HCT116 (cell line): ENCODE data around the gene RAP1GAP2. TPM values are rescaled to one million over a fixed set of nuclear protein-coding genes. Genes with fewer than 3 reads are reported as not detected.

Experiments
- ATAC-seq: fragments of 200-7000 bp; cut with Tn5 transposase; 2 replicates; pipeline ENCODE4 v1.9.1; 2020; ENCODE audit warnings: mild to moderate bottlenecking, moderate library complexity
- BruUV-seq: library from RNA; stranded (reverse); fragments of 400-500 nt; replicated peaks from 2 replicates; lab custom pipeline; 2021; lab: Mats Ljungman, UMichigan
- CTCF ChIA-PET: fragments of 300-600 bp; sonication (Branson Sonifier 250); formaldehyde crosslinking; loops from one replicate; lab custom pipeline; 2021; ENCODE audit warnings: antibody characterized with exemption; lab: Charles Lee
- POLR2A ChIA-PET: fragments of 300-600, 350-600 bp; sonication (Branson Sonifier 250); formaldehyde crosslinking; loops from one replicate; lab custom pipeline; 2021; ENCODE audit warnings: antibody characterized with exemption; lab: Charles Lee
- RAD21 ChIA-PET, 2 experiments: fragments of 300-600 bp; sonication (Branson Sonifier 250); formaldehyde crosslinking; loops; one replicate each; lab custom pipeline; 2023; ENCODE audit warnings: low total read pairs in 2 of 2; ENCODE audit not compliant: uncharacterized antibody in 2 of 2, unreplicated experiment in 2 of 2, low non-redundant PET in 1 of 2; lab: Charles Lee
- DNase-seq: peaks from one replicate; pipeline ENCODE4 v3.0.0-alpha.2; 2010; ENCODE audit warnings: low read depth, low spot score
- H2AFZ ChIP-seq: fragments of 200-600 bp; shearing (Covaris generic), sonication (generic); 2 replicates; pipeline ENCODE4 v1.6.1; 2017; ENCODE audit warnings: low read depth, mixed run types, mixed read lengths, antibody characterized with exemption, low read length; ENCODE audit not compliant: poor library complexity, severe bottlenecking
- H3K27ac ChIP-seq: 2 replicates; pipeline ENCODE4 v1.5.1; 2012; ENCODE audit warnings: low read depth, low read length
- H3K27me3 ChIP-seq: fragments of 200-600 bp; sonication (generic); 2 replicates; pipeline ENCODE4 v1.6.1; 2016; ENCODE audit warnings: mixed run types, low read length, mixed read lengths; ENCODE audit not compliant: insufficient read depth
- H3K36me3 ChIP-seq, 2 experiments: fragments of 200-500 bp in 1 of 2; fragments of 200-600 bp in 1 of 2; sonication (Bioruptor generic) in 1 of 2; sonication (generic) in 1 of 2; 2 replicates each; pipeline versions ENCODE4 v1.5.1 to v1.6.1; 2014 to 2016; ENCODE audit warnings: low read length in 2 of 2, inconsistent platforms in 1 of 2, mixed read lengths in 1 of 2, mixed run types in 1 of 2; ENCODE audit not compliant: insufficient read depth in 2 of 2, control insufficient read depth in 1 of 2
- H3K4me1 ChIP-seq, 2 experiments: fragments of 200-600 bp in 1 of 2; sonication (generic) in 1 of 2; 2 replicates each; pipeline versions ENCODE4 v1.5.1 to v1.6.1; 2012 to 2017; ENCODE audit warnings: low read length in 2 of 2, inconsistent platforms in 1 of 2, mild to moderate bottlenecking in 1 of 2, mixed read lengths in 1 of 2, mixed run types in 1 of 2, moderate library complexity in 1 of 2; ENCODE audit not compliant: insufficient read depth in 2 of 2, control insufficient read depth in 1 of 2
- H3K4me2 ChIP-seq: fragments of 200-600 bp; sonication (generic); 2 replicates; pipeline ENCODE4 v1.6.1; 2017; ENCODE audit warnings: mixed run types, low read length, mixed read lengths
- H3K4me3 ChIP-seq, 2 experiments: fragments of 200-600 bp in 1 of 2; sonication (generic) in 1 of 2; replicated peaks in 1 of 2; 2 replicates each; pipeline ENCODE4 v1.5.1; 2011 to 2016; ENCODE audit warnings: low read length in 2 of 2, control low read depth in 1 of 2, low read depth in 1 of 2, mild to moderate bottlenecking in 1 of 2, mixed read lengths in 1 of 2, mixed run types in 1 of 2
- H3K79me2 ChIP-seq: fragments of 200-600 bp; sonication (generic); 2 replicates; pipeline ENCODE4 v1.6.1; 2017; ENCODE audit warnings: mild to moderate bottlenecking, mixed run types, low read length, moderate library complexity, mixed read lengths; ENCODE audit not compliant: insufficient read depth
- H3K9ac ChIP-seq: fragments of 200-600 bp; sonication (generic); 2 replicates; pipeline ENCODE4 v1.6.1; 2016; ENCODE audit warnings: low read length, mixed read lengths
- H3K9me2 ChIP-seq: fragments of 200-600 bp; sonication (generic), shearing (Covaris generic); 2 replicates; pipeline ENCODE4 v1.6.1; 2017; ENCODE audit warnings: mixed run types, mild to moderate bottlenecking, moderate library complexity; ENCODE audit not compliant: insufficient read depth
- H3K9me3 ChIP-seq, 2 experiments: fragments of 200-500 bp in 1 of 2; fragments of 200-600 bp in 1 of 2; sonication (Bioruptor generic) in 1 of 2; sonication (generic) in 1 of 2; 2 replicates each; pipeline ENCODE4 v1.6.1; 2014 to 2017; ENCODE audit warnings: low read length in 2 of 2, mixed read lengths in 2 of 2, inconsistent platforms in 1 of 2, low read depth in 1 of 2, mild to moderate bottlenecking in 1 of 2, mixed run types in 1 of 2, moderate library complexity in 1 of 2; ENCODE audit not compliant: control insufficient read depth in 1 of 2, insufficient read depth in 1 of 2
- H4K20me1 ChIP-seq: fragments of 200-600 bp; sonication (generic), shearing (Covaris generic); 2 replicates; pipeline ENCODE4 v1.6.1; 2017; ENCODE audit warnings: mixed run types, mild to moderate bottlenecking, moderate library complexity; ENCODE audit not compliant: insufficient read depth
- ATF3 ChIP-seq: IDR thresholded peaks from 2 replicates; pipeline ENCODE4 v1.6.1; 2012
- CBX3 ChIP-seq: IDR thresholded peaks from 2 replicates; pipeline ENCODE4 v1.6.1; 2012; ENCODE audit warnings: low read depth
- CEBPB ChIP-seq: IDR thresholded peaks from 2 replicates; pipeline ENCODE4 v1.6.1; 2012; ENCODE audit warnings: low read depth
- EGR1 ChIP-seq: IDR thresholded peaks from 2 replicates; pipeline ENCODE4 v1.6.1; 2012; ENCODE audit warnings: low read depth
- EZH2 ChIP-seq: fragments of 200-600 bp; sonication (generic); IDR thresholded peaks from 2 replicates; pipeline ENCODE4 v1.6.1; 2017; ENCODE audit warnings: antibody characterized with exemption, mixed run types
- EZH2phosphoT487 ChIP-seq: fragments of 200-600 bp; IDR thresholded peaks from 2 replicates; pipeline ENCODE4 v1.6.1; 2018; ENCODE audit warnings: antibody characterized with exemption, borderline replicate concordance
- MAX ChIP-seq: IDR thresholded peaks from 2 replicates; pipeline ENCODE4 v1.6.1; 2012
- POLR2A ChIP-seq: IDR thresholded peaks from 2 replicates; pipeline ENCODE4 v1.7.0; 2011; ENCODE audit warnings: borderline replicate concordance; ENCODE audit not compliant: insufficient read depth, insufficient read length; ENCODE audit errors: extremely low read depth
- POLR2AphosphoS5 ChIP-seq: IDR thresholded peaks from 2 replicates; pipeline ENCODE4 v1.6.1; 2011; ENCODE audit warnings: mild to moderate bottlenecking, low read depth, low read length, moderate library complexity
- REST ChIP-seq: IDR thresholded peaks from 2 replicates; pipeline ENCODE4 v1.6.1; 2012; ENCODE audit warnings: low read depth
- SP1 ChIP-seq: IDR thresholded peaks from 2 replicates; pipeline ENCODE4 v1.6.1; 2012; ENCODE audit warnings: low read depth
- SRF ChIP-seq: IDR thresholded peaks from 2 replicates; pipeline ENCODE4 v1.6.1; 2012; ENCODE audit warnings: low read depth
- TCF7L2 ChIP-seq: IDR thresholded peaks from 2 replicates; pipeline ENCODE4 v1.7.0; 2011; ENCODE audit warnings: borderline replicate concordance, inconsistent platforms; ENCODE audit not compliant: insufficient read depth, insufficient read length; ENCODE audit errors: extremely low read depth
- YY1 ChIP-seq: IDR thresholded peaks from 2 replicates; pipeline ENCODE4 v1.6.1; 2011; ENCODE audit warnings: low read length, low read depth, moderate library complexity, mild to moderate bottlenecking; ENCODE audit not compliant: insufficient replicate concordance; ENCODE audit errors: extremely low read depth
- ZBTB33 ChIP-seq: IDR thresholded peaks from 2 replicates; pipeline ENCODE4 v1.6.1; 2011; ENCODE audit warnings: mild to moderate bottlenecking, low read length, moderate library complexity; ENCODE audit not compliant: insufficient replicate concordance; ENCODE audit errors: extremely low read depth
- ZFX ChIP-seq: fragments of 450-650 bp; IDR thresholded peaks from 2 replicates; pipeline ENCODE4 v1.6.1; 2017
- intact Hi-C: fragments of 100-400 bp; cut with micrococcal nuclease; formaldehyde crosslinking; loops from 2 replicates; pipeline ENCODE4 v1.10.0; 2022
- total RNA-seq: library from RNA; stranded (reverse); gene quantifications from one replicate; pipeline ENCODE4 v1.2.1, GENCODE V29; 2021; ENCODE audit not compliant: unreplicated experiment

The RAP1GAP2 gene
- total RNA-seq, 1 experiment from 2014 or later: 54.6 TPM

GRCh38 chr17:2892305-2892971, 96.2 kb downstream of the RAP1GAP2 start (continued):
- TF ChIP-seq ZBTB33 (no peak), YY1 (peak; percentile 25), EZH2 (no peak), POLR2A (no peak)
- TF ChIP-seq, all 23 proteins: peak for 10

GRCh38 chr17:2893422-2893914, 97.2 kb downstream of the RAP1GAP2 start:
- Histone ChIP-seq H2AFZ (no peak overlapping the region), H3K27ac (peak overlapping the region; percentile 24), H4K20me1 (no peaks in the 10 kb centered on the region), H3K36me3 (no peaks in the 10 kb centered on the region), H3K4me1 (peaks cover 47 to 61% of the 10 kb centered on the region in 2 experiments), H3K9me2 (no peaks in the 10 kb centered on the region), H3K4me2 (peak overlapping the region; percentile 63), H3K27me3 (no peaks in the 10 kb centered on the region), H3K4me3 (peak overlapping the region; percentile 26 to 44; a peak in 3 of 4 replicates), H3K79me2 (no peaks in the 10 kb centered on the region), H3K9ac (peak overlapping the region; percentile 41), H3K9me3 (no peaks in the 10 kb centered on the region)
- intact Hi-C loops: loop anchor here (2.0 to 5.0 kb wide), 2 partner anchors 39 to 84 kb away; no protein-coding TSS in a partner anchor
- ChIA-PET CTCF (no interaction called here), POLR2A (interaction anchor here (1.8 kb wide), 1 partner anchor 10 kb away, joined by 4 read pairs; no protein-coding TSS in a partner anchor), RAD21 (no interaction called here)
- DNase-seq: peak; percentile 90
- ATAC-seq: peak; percentile 91
- BruUV-seq: no TSS peak
- TF ChIP-seq CBX3 (peak; percentile 89), ATF3 (no peak), POLR2AphosphoS5 (peak; percentile 35; the same call in 1 of the 2 replicates), EGR1 (peak; percentile 78), ZBTB33 (no peak), SP1 (peak; percentile 88; the same call in 1 of the 2 replicates), CEBPB (no peak; the same call in none of the 2 replicates), SRF (no peak), EZH2 (no peak), TCF7L2 (peak; percentile 93), REST (no peak), MAX (peak; percentile 95), EZH2phosphoT487 (no peak), ZFX (no peak)
